ENCODE results near the gene TMEM74B.

TMEM74B gene

DNA sequence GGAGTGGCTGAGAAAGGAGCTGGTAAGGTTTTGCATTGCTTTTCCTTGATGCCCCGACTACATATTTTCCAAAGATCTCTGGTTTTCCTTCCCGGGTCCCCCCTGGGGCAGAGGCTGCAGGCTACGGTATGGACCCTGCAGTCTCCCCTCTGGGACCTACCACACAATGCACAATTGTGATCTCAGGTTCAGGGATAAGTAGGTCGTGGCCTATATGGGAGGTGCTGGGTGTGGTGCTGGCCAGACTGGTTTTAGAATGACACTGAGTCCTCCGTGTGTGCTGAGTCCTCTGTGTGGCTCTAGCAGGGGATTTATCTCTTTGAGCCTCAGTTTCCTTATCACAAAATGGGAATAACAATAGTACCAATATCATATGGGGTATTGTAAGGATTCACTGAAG is 18.8 kb upstream of the TMEM74B start:
- Histone ChIP-seq H3K9me3 (ENCODE audit: control insufficient read depth in 2 of 2, low read length in 2 of 2) (no peaks in the 10 kb centered on the region), H3K36me3 (ENCODE audit: control insufficient read depth in 2 of 2, insufficient read depth in 2 of 2, low read length in 2 of 2) (no peaks in the 10 kb centered on the region), H3K4me1 (ENCODE audit: control insufficient read depth, insufficient read depth, low read length) (no peaks in the 10 kb centered on the region), H3K9ac (ENCODE audit: low read length in 2 of 2) (no peak overlapping the region), H3K27ac (ENCODE audit: low read length) (no peak overlapping the region), H3K4me3 (ENCODE audit: low read length in 2 of 2) (no peak overlapping the region), H3K27me3 (ENCODE audit: control insufficient read depth in 1 of 2, insufficient read depth in 2 of 2, low read length in 2 of 2) (peaks cover 0 to 12% of the 10 kb centered on the region in 2 donors)

DNA sequence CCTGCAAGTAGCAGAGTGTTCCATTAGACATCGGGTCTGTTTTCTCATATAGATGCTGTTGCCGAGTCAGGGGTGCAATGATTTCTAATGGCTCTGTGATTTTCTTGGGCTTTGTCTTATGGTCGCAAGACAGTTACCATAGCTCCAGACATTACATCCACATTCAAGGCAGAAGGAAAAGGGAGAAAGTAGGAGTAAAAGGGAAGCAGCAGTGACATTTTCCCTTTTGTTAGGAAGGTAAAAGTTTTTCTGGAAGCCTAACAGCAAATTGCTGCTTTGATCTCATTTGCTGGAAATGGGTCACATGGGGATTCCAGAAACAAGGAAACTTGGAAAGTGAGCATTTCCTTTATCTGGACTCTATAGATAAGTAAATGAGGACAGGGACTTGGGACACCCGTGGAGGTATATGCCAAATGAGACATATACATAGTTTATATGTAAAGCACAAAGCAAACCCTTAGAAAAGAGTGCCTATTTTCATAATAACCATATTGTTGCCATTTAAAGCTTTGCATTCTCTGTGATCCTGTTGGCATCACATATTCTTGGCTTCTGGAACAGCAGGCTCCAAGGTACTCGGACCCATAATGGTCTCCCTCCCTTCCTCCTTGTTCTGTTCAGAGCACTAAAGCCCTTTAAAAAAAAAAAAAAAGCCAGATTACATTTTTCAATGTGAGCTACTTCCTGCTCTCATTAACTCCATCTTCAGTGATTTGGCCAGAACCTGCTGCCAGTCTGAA is 18.2 kb upstream of the TMEM74B start, which contains the start of gene C20orf202:
C20orf202 (plus strand) TSS at position 693 of the 743 bp plus-strand sequence. CDS start 132 bp downstream, outside the sequence.
- H3K27me3 ChIP-seq (ENCODE audit: control insufficient read depth in 1 of 2, insufficient read depth in 2 of 2, low read length in 2 of 2) = peaks cover 0 to 12% of the 10 kb centered on the region in 2 donors
- no peak within 1 kb of the TSS for H3K27ac ChIP-seq (ENCODE audit: low read length)
- no peaks in the 10 kb centered on the region for H3K36me3 ChIP-seq (ENCODE audit: control insufficient read depth in 2 of 2, insufficient read depth in 2 of 2, low read length in 2 of 2)
- no peaks in the 10 kb centered on the region for H3K4me1 ChIP-seq (ENCODE audit: control insufficient read depth, insufficient read depth, low read length)
- no peak within 1 kb of the TSS for H3K9ac ChIP-seq (ENCODE audit: low read length in 2 of 2)
- H3K4me3 ChIP-seq (ENCODE audit: low read length in 2 of 2) = no peak within 1 kb of the TSS
- H3K9me3 ChIP-seq (ENCODE audit: control insufficient read depth in 2 of 2, low read length in 2 of 2) = no peaks in the 10 kb centered on the region

GRCh38 chr20:1199964-1200363 is 15.2 kb upstream of the TMEM74B start:
- Histone ChIP-seq H3K27ac (ENCODE audit: low read length) (no peak overlapping the region), H3K27me3 (ENCODE audit: control insufficient read depth in 1 of 2, insufficient read depth in 2 of 2, low read length in 2 of 2) (peaks cover 0 to 9% of the 10 kb centered on the region in 2 donors), H3K4me1 (ENCODE audit: control insufficient read depth, insufficient read depth, low read length) (no peaks in the 10 kb centered on the region), H3K9ac (ENCODE audit: low read length in 2 of 2) (no peak overlapping the region), H3K36me3 (ENCODE audit: control insufficient read depth in 2 of 2, insufficient read depth in 2 of 2, low read length in 2 of 2) (no peaks in the 10 kb centered on the region), H3K9me3 (ENCODE audit: control insufficient read depth in 2 of 2, low read length in 2 of 2) (no peaks in the 10 kb centered on the region), H3K4me3 (ENCODE audit: low read length in 2 of 2) (no peak overlapping the region)

DNA sequence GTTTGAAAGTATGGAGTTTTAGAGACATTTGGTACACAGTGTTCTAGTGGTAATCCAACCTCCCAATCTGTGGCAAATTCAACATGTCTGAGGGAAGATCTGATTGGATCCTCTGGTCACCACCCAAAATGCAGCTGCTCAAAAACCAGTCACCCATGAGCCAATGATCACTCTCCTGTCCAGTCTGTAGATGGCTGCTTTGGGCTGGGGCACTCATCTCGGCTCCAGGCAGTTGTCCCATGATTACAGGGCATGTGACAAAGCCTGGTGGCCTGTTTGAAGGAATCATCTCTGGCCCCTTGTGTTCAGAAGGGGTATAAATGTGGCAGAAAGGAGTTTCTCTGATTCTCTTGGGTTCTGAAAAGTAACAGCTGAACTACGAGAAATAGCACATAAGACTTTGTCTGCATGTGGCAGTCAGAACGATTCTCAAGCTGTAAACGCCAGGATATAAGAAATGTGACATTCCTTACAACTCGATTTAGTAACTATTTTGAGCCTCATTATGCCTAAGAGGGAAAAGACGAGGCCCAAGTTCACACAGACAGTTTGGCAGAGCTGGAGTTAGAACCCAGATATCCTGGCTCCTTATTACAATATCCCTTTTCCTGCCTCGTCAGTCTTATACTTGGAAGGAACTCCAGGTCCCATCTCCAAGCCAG is 14.6 kb upstream of the TMEM74B start:
- Histone ChIP-seq H3K4me3 (ENCODE audit: low read length in 2 of 2) (no peak overlapping the region), H3K9ac (ENCODE audit: low read length in 2 of 2) (no peak overlapping the region), H3K27ac (ENCODE audit: low read length) (no peak overlapping the region), H3K27me3 (ENCODE audit: control insufficient read depth in 1 of 2, insufficient read depth in 2 of 2, low read length in 2 of 2) (peaks cover 0 to 8% of the 10 kb centered on the region in 2 donors), H3K9me3 (ENCODE audit: control insufficient read depth in 2 of 2, low read length in 2 of 2) (no peaks in the 10 kb centered on the region), H3K36me3 (ENCODE audit: control insufficient read depth in 2 of 2, insufficient read depth in 2 of 2, low read length in 2 of 2) (no peaks in the 10 kb centered on the region), H3K4me1 (ENCODE audit: control insufficient read depth, insufficient read depth, low read length) (no peaks in the 10 kb centered on the region)

DNA sequence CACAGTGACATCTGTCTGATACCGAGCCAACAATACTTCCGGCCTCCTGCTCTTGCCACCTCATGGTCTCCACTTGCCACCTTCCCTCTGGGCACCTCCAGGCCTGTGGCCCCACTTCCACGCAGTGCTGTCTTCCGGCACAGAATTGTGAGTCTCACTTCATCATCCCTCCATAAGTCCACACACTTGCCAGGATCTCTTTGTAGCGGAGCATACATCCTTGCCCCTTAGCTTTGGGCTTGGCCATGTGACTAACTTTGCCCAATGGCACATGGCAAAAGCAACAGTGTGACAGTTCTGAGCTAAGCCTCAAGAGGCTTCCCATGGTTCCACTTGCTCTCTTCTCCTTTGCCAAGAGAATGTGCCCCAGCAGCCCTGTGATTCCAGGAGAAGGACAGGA is 14.0 kb upstream of the TMEM74B start:
- Histone ChIP-seq H3K4me1 (ENCODE audit: control insufficient read depth, insufficient read depth, low read length) (no peaks in the 10 kb centered on the region), H3K9me3 (ENCODE audit: control insufficient read depth in 2 of 2, low read length in 2 of 2) (no peaks in the 10 kb centered on the region), H3K4me3 (ENCODE audit: low read length in 2 of 2) (no peak overlapping the region), H3K27ac (ENCODE audit: low read length) (no peak overlapping the region), H3K36me3 (ENCODE audit: control insufficient read depth in 2 of 2, insufficient read depth in 2 of 2, low read length in 2 of 2) (no peaks in the 10 kb centered on the region), H3K27me3 (ENCODE audit: control insufficient read depth in 1 of 2, insufficient read depth in 2 of 2, low read length in 2 of 2) (peaks cover 0 to 6% of the 10 kb centered on the region in 2 donors), H3K9ac (ENCODE audit: low read length in 2 of 2) (no peak overlapping the region)

GRCh38 chr20:1197801-1198200 is 13.0 kb upstream of the TMEM74B start:
- H3K27me3 ChIP-seq (ENCODE audit: control insufficient read depth in 1 of 2, insufficient read depth in 2 of 2, low read length in 2 of 2) = peaks cover 0 to 6% of the 10 kb centered on the region in 2 donors
- H3K9me3 ChIP-seq (ENCODE audit: control insufficient read depth in 2 of 2, low read length in 2 of 2) = no peaks in the 10 kb centered on the region
- no peak overlapping the region for H3K4me3 ChIP-seq (ENCODE audit: low read length in 2 of 2)
- H3K9ac ChIP-seq (ENCODE audit: low read length in 2 of 2) = no peak overlapping the region
- no peaks in the 10 kb centered on the region for H3K4me1 ChIP-seq (ENCODE audit: control insufficient read depth, insufficient read depth, low read length)
- no peaks in the 10 kb centered on the region for H3K36me3 ChIP-seq (ENCODE audit: control insufficient read depth in 2 of 2, insufficient read depth in 2 of 2, low read length in 2 of 2)
- H3K27ac ChIP-seq (ENCODE audit: low read length) = no peak overlapping the region

- Histone ChIP-seq H3K4me3 (ENCODE audit: low read length in 2 of 2) (no peak overlapping the region), H3K9ac (ENCODE audit: low read length in 2 of 2) (no peak overlapping the region), H3K27ac (ENCODE audit: low read length) (no peak overlapping the region), H3K27me3 (ENCODE audit: control insufficient read depth in 1 of 2, insufficient read depth in 2 of 2, low read length in 2 of 2) (peaks cover 0 to 6% of the 10 kb centered on the region in 2 donors), H3K4me1 (ENCODE audit: control insufficient read depth, insufficient read depth, low read length) (no peaks in the 10 kb centered on the region), H3K9me3 (ENCODE audit: control insufficient read depth in 2 of 2, low read length in 2 of 2) (no peaks in the 10 kb centered on the region), H3K36me3 (ENCODE audit: control insufficient read depth in 2 of 2, insufficient read depth in 2 of 2, low read length in 2 of 2) (no peaks in the 10 kb centered on the region)
These were observed 11.9 kb upstream of the TMEM74B start for GRCh38 chr20:1196634-1197033.

DNA sequence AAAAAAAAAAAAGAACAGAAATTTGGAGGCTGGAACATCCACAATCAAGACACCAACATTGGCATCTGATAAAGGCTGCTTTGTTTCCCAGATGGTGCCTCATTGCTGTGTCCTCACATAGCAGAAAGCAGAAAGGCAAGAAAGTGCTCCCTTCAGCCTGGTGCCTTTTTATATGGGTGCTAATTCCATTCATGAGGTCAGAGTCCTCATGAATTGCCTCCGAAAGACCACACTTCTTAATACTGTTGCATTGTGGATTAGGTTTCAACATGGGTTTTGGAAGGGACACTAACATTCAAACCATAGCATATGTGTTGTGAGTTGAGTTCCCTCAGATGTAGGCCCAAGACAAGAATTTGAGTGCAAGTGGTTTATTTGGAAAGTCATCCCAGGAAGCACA is 10.4 kb upstream of the TMEM74B start:
- Histone ChIP-seq H3K36me3 (ENCODE audit: control insufficient read depth in 2 of 2, insufficient read depth in 2 of 2, low read length in 2 of 2) (no peaks in the 10 kb centered on the region), H3K9me3 (ENCODE audit: control insufficient read depth in 2 of 2, low read length in 2 of 2) (no peaks in the 10 kb centered on the region), H3K27me3 (ENCODE audit: control insufficient read depth in 1 of 2, insufficient read depth in 2 of 2, low read length in 2 of 2) (peaks cover 0 to 8% of the 10 kb centered on the region in 2 donors), H3K4me3 (ENCODE audit: low read length in 2 of 2) (no peak overlapping the region), H3K4me1 (ENCODE audit: control insufficient read depth, insufficient read depth, low read length) (no peaks in the 10 kb centered on the region), H3K9ac (ENCODE audit: low read length in 2 of 2) (no peak overlapping the region), H3K27ac (ENCODE audit: low read length) (no peak overlapping the region)

GRCh38 chr20:1191299-1191698 is 6.5 kb upstream of the TMEM74B start:
- Histone ChIP-seq H3K9ac (ENCODE audit: low read length in 2 of 2) (no peak overlapping the region), H3K9me3 (ENCODE audit: control insufficient read depth in 2 of 2, low read length in 2 of 2) (no peaks in the 10 kb centered on the region), H3K4me3 (ENCODE audit: low read length in 2 of 2) (no peak overlapping the region), H3K36me3 (ENCODE audit: control insufficient read depth in 2 of 2, insufficient read depth in 2 of 2, low read length in 2 of 2) (no peaks in the 10 kb centered on the region), H3K4me1 (ENCODE audit: control insufficient read depth, insufficient read depth, low read length) (no peaks in the 10 kb centered on the region), H3K27ac (ENCODE audit: low read length) (no peak overlapping the region), H3K27me3 (ENCODE audit: control insufficient read depth in 1 of 2, insufficient read depth in 2 of 2, low read length in 2 of 2) (peaks cover 12% of the 10 kb centered on the region in 2 donors)

- no peaks in the 10 kb centered on the region for H3K9me3 ChIP-seq (ENCODE audit: control insufficient read depth in 2 of 2, low read length in 2 of 2)
- H3K27ac ChIP-seq (ENCODE audit: low read length) = no peak overlapping the region
- no peaks in the 10 kb centered on the region for H3K4me1 ChIP-seq (ENCODE audit: control insufficient read depth, insufficient read depth, low read length)
- H3K9ac ChIP-seq (ENCODE audit: low read length in 2 of 2) = no peak overlapping the region
- H3K36me3 ChIP-seq (ENCODE audit: control insufficient read depth in 2 of 2, insufficient read depth in 2 of 2, low read length in 2 of 2) = no peaks in the 10 kb centered on the region
- H3K27me3 ChIP-seq (ENCODE audit: control insufficient read depth in 1 of 2, insufficient read depth in 2 of 2, low read length in 2 of 2) = peaks cover 17% of the 10 kb centered on the region in 2 donors
- H3K4me3 ChIP-seq (ENCODE audit: low read length in 2 of 2) = no peak overlapping the region
These were observed 6.1 kb upstream of the TMEM74B start for GRCh38 chr20:1190847-1191246.

DNA sequence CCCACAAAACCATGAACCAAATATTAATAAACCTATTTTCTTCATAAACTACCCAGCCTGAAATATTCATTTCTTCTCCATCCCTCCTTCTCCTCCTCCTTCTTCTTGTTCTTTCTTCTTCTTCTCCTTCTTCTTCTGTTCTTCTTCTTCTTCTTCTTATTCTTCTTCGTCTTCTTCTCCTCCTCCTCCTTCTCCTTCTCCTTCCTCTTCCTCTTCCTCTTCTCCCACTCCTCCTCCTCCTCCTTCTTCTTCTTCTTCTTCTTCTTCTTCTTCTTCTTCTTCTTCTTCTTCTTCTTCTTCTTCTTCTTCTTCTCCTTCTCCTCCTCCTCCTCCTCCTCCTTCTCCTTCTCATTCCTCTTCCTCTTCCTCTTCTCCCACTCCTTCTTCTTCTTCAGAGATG is 5.0 kb upstream of the TMEM74B start:
- Histone ChIP-seq H3K36me3 (ENCODE audit: control insufficient read depth in 2 of 2, insufficient read depth in 2 of 2, low read length in 2 of 2) (no peaks in the 10 kb centered on the region), H3K9me3 (ENCODE audit: control insufficient read depth in 2 of 2, low read length in 2 of 2) (no peaks in the 10 kb centered on the region), H3K27me3 (ENCODE audit: control insufficient read depth in 1 of 2, insufficient read depth in 2 of 2, low read length in 2 of 2) (peaks cover 18 to 19% of the 10 kb centered on the region in 2 donors), H3K9ac (ENCODE audit: low read length in 2 of 2) (no peak overlapping the region), H3K4me3 (ENCODE audit: low read length in 2 of 2) (no peak overlapping the region), H3K4me1 (ENCODE audit: control insufficient read depth, insufficient read depth, low read length) (peaks cover under 1% of the 10 kb centered on the region), H3K27ac (ENCODE audit: low read length) (no peak overlapping the region)
